H9 (cell line): ENCODE measurements around the gene RTP3. TPM values are rescaled to one million over a fixed set of nuclear protein-coding genes. Genes with fewer than 3 reads are reported as not detected.

ENCODE experiments used
- DNase-seq: peaks from one replicate; pipeline ENCODE4 v3.0.0-alpha.2; 2017
- H2AFZ ChIP-seq: one replicate; pipeline ENCODE4 v1.6.1; 2013; ENCODE audit warnings: mild to moderate bottlenecking, low read length, control low read depth, moderate library complexity
- H2AK5ac ChIP-seq: 2 replicates; pipeline ENCODE4 v1.6.1; 2013; ENCODE audit warnings: low read length, control low read depth, mixed read lengths; ENCODE audit not compliant: insufficient read length
- H2BK120ac ChIP-seq: one replicate; pipeline ENCODE4 v1.6.1; 2013; ENCODE audit warnings: low read depth, mild to moderate bottlenecking, low read length, control low read depth, inconsistent platforms; ENCODE audit not compliant: poor library complexity, severe bottlenecking
- H2BK12ac ChIP-seq: 2 replicates; pipeline ENCODE4 v1.6.1; 2013; ENCODE audit warnings: low read length, control low read depth, mixed read lengths, low read depth; ENCODE audit not compliant: insufficient read length
- H2BK15ac ChIP-seq: 2 replicates; pipeline ENCODE4 v1.6.1; 2013; ENCODE audit warnings: low read depth, low read length, control low read depth
- H2BK20ac ChIP-seq: one replicate; pipeline ENCODE4 v1.6.1; 2013; ENCODE audit warnings: low read depth, mild to moderate bottlenecking, low read length, control low read depth, inconsistent platforms; ENCODE audit not compliant: poor library complexity, severe bottlenecking
- H2BK5ac ChIP-seq: 2 replicates; pipeline ENCODE4 v1.6.1; 2013; ENCODE audit warnings: low read length, control low read depth, mixed read lengths; ENCODE audit not compliant: insufficient read length
- H3K14ac ChIP-seq: 2 replicates; pipeline ENCODE4 v1.6.1; 2013; ENCODE audit warnings: low read length, control low read depth; ENCODE audit not compliant: insufficient read depth
- H3K18ac ChIP-seq: 2 replicates; pipeline ENCODE4 v1.6.1; 2013; ENCODE audit warnings: low read depth, mild to moderate bottlenecking, mixed read lengths, low read length, control low read depth; ENCODE audit not compliant: insufficient read length
- H3K23ac ChIP-seq: 2 replicates; pipeline ENCODE4 v1.6.1; 2013; ENCODE audit warnings: low read length, control low read depth, mixed read lengths, low read depth; ENCODE audit not compliant: insufficient read length
- H3K23me2 ChIP-seq: 2 replicates; pipeline ENCODE4 v1.6.1; 2013; ENCODE audit warnings: low read depth, mild to moderate bottlenecking, mixed read lengths, low read length, control low read depth; ENCODE audit not compliant: insufficient read length, poor library complexity, severe bottlenecking
- H3K27ac ChIP-seq: 2 replicates; pipeline ENCODE4 v1.5.1; 2013; ENCODE audit warnings: low read length, control low read depth, mixed read lengths, low read depth; ENCODE audit not compliant: insufficient read length
- H3K27me3 ChIP-seq: 2 replicates; pipeline ENCODE4 v1.6.1; 2013; ENCODE audit warnings: low read length, control low read depth, inconsistent platforms; ENCODE audit not compliant: insufficient read depth
- H3K4ac ChIP-seq: 2 replicates; pipeline ENCODE4 v1.6.1; 2013; ENCODE audit warnings: low read depth, mild to moderate bottlenecking, control low read depth, inconsistent platforms, low read length, moderate library complexity
- H3K4me1 ChIP-seq: 2 replicates; pipeline ENCODE4 v1.6.1; 2013; ENCODE audit warnings: low read length, control low read depth, inconsistent platforms; ENCODE audit not compliant: insufficient read depth
- H3K4me2 ChIP-seq: 2 replicates; pipeline ENCODE4 v1.6.1; 2013; ENCODE audit warnings: low read length, control low read depth, mixed read lengths; ENCODE audit not compliant: insufficient read length, insufficient read depth
- H3K56ac ChIP-seq: 2 replicates; pipeline ENCODE4 v1.6.1; 2013; ENCODE audit warnings: low read depth, mild to moderate bottlenecking, mixed read lengths, low read length, control low read depth; ENCODE audit not compliant: insufficient read length
- H3K79me1 ChIP-seq: 2 replicates; pipeline ENCODE4 v1.6.1; 2013; ENCODE audit warnings: low read depth, mild to moderate bottlenecking, moderate library complexity, low read length, control low read depth, inconsistent platforms; ENCODE audit not compliant: insufficient read depth, poor library complexity, severe bottlenecking
- H3K79me2 ChIP-seq: 2 replicates; pipeline ENCODE4 v1.6.1; 2013; ENCODE audit warnings: low read length, control low read depth, inconsistent platforms; ENCODE audit not compliant: insufficient read depth
- H3K9ac ChIP-seq: 2 replicates; pipeline ENCODE4 v1.6.1; 2013; ENCODE audit warnings: low read length, control low read depth, mixed read lengths; ENCODE audit not compliant: insufficient read length; ENCODE audit errors: extremely low read depth
- H3K9me3 ChIP-seq: one replicate; pipeline ENCODE4 v1.6.1; 2013; ENCODE audit warnings: low read depth, low read length, inconsistent platforms; ENCODE audit not compliant: control insufficient read depth
- H3T11ph ChIP-seq: one replicate; pipeline ENCODE4 v1.6.1; 2013; ENCODE audit warnings: mild to moderate bottlenecking, low read length, control low read depth, inconsistent platforms
- H4K20me1 ChIP-seq: one replicate; pipeline ENCODE4 v1.6.1; 2013; ENCODE audit not compliant: control insufficient read depth, insufficient read length, insufficient read depth
- H4K5ac ChIP-seq: 2 replicates; pipeline ENCODE4 v1.6.1; 2013; ENCODE audit warnings: low read depth, mild to moderate bottlenecking, mixed read lengths, low read length, control low read depth; ENCODE audit not compliant: insufficient read length
- H4K8ac ChIP-seq: replicated peaks from 2 replicates; pipeline ENCODE4 v1.6.1; 2013; ENCODE audit warnings: low read length, control low read depth, mixed read lengths, low read depth; ENCODE audit not compliant: insufficient read length
- H4K91ac ChIP-seq: 2 replicates; pipeline ENCODE4 v1.6.1; 2013; ENCODE audit warnings: low read depth, mild to moderate bottlenecking, moderate library complexity, mixed read lengths, low read length, control low read depth; ENCODE audit not compliant: insufficient read length
- H3K27ac Mint-ChIP-seq, 3 experiments: 2 replicates in 2 of 3; 3 replicates in 1 of 3; pipeline ENCODE4 v1.8.0; 2020 to 2021; ENCODE audit warnings: mixed read lengths in 3 of 3, mild to moderate bottlenecking in 1 of 3, moderate library complexity in 1 of 3
- H3K27me3 Mint-ChIP-seq: 2 replicates; pipeline ENCODE4 v1.8.0; 2021; ENCODE audit warnings: low read depth, mild to moderate bottlenecking, moderate library complexity, mixed read lengths
- H3K36me3 Mint-ChIP-seq, 3 experiments: 2 replicates in 2 of 3; 3 replicates in 1 of 3; pipeline ENCODE4 v1.8.0; 2020 to 2021; ENCODE audit warnings: low read depth in 3 of 3, mixed read lengths in 3 of 3; ENCODE audit not compliant: insufficient read depth in 1 of 3
- H3K4me1 Mint-ChIP-seq, 2 experiments: 2 replicates each; pipeline ENCODE4 v1.8.0; 2020; ENCODE audit warnings: mixed read lengths in 2 of 2
- H3K4me3 Mint-ChIP-seq, 2 experiments: 2 replicates in 1 of 2; 3 replicates in 1 of 2; pipeline ENCODE4 v1.8.0; 2020 to 2021; ENCODE audit warnings: mild to moderate bottlenecking in 2 of 2, mixed read lengths in 2 of 2, moderate library complexity in 1 of 2
- H3K9me3 Mint-ChIP-seq, 2 experiments: 2 replicates in 1 of 2; 3 replicates in 1 of 2; pipeline ENCODE4 v1.8.0; 2020; ENCODE audit warnings: mild to moderate bottlenecking in 2 of 2, mixed read lengths in 2 of 2, moderate library complexity in 1 of 2
- CTCF ChIP-seq: fragments of 200-600 bp; sonication (generic); conservative IDR thresholded peaks from 3 replicates; pipeline ENCODE4 v1.8.0; 2021; ENCODE audit warnings: antibody characterized with exemption, mild to moderate bottlenecking
- WGBS: extraction: QIAGEN DNeasy Blood & Tissue Kit; methylation state at CpG from one replicate; pipeline ENCODE4 v1.1.7; 2013; ENCODE audit warnings: missing lambda C conversion rate, low lambda C conversion rate, mixed read lengths; ENCODE audit not compliant: insufficient read length; ENCODE audit errors: extremely low coverage; 5-methylcytosine and 5-hydroxymethylcytosine counted together
- total RNA-seq: library from RNA; stranded (reverse); gene quantifications from 2 replicates; pipeline ENCODE4 v1.2.1, GENCODE V29; 2021

The RTP3 gene
- total RNA-seq, 1 experiment from 2014 or later, result not detected

- no peaks in the 10 kb centered on the region for H3K79me1 ChIP-seq
- H4K20me1 ChIP-seq, result no peaks in the 10 kb centered on the region
- H4K91ac ChIP-seq, result no peak overlapping the region
- no peak overlapping the region for H3K18ac ChIP-seq
- H2BK5ac ChIP-seq, result no peak overlapping the region
- no peak overlapping the region for H3T11ph ChIP-seq
- no peak overlapping the region for H2AK5ac ChIP-seq
- H3K4me1 Mint-ChIP-seq, result peaks cover 12 to 13% of the 10 kb centered on the region in 2 experiments
- no peaks in the 10 kb centered on the region for H3K79me2 ChIP-seq
- H3K4me1 ChIP-seq, result peaks cover 4% of the 10 kb centered on the region; the same call in 1 of the 2 replicates
- H3K14ac ChIP-seq, result no peak overlapping the region
- no CpG with 5 or more reads among the region's 1 CpG for WGBS
- peaks cover 0 to 8% (median 2%) of the 10 kb centered on the region in 3 experiments; a peak in 2 of 7 replicates for H3K36me3 Mint-ChIP-seq
- no peak for TF ChIP-seq CTCF
- no peaks in the 10 kb centered on the region for H3K27me3 Mint-ChIP-seq
- no peak overlapping the region for H2AFZ ChIP-seq
- H4K5ac ChIP-seq, result no peak overlapping the region
- DNase-seq, result no peak
- no peak overlapping the region for H3K4ac ChIP-seq
- no peak overlapping the region for H3K9ac ChIP-seq
- H3K23me2 ChIP-seq, result no peaks in the 10 kb centered on the region
- H4K8ac ChIP-seq, result no peak overlapping the region
- H3K56ac ChIP-seq, result no peak overlapping the region
- H3K23ac ChIP-seq, result no peak overlapping the region
- H3K9me3 ChIP-seq, result no peaks in the 10 kb centered on the region
- no peak overlapping the region for H3K4me3 Mint-ChIP-seq
- no peak overlapping the region for H2BK120ac ChIP-seq
- no peaks in the 10 kb centered on the region for H3K9me3 Mint-ChIP-seq
- H3K4me2 ChIP-seq, result no peak overlapping the region
- H3K27me3 ChIP-seq, result no peaks in the 10 kb centered on the region
- H2BK12ac ChIP-seq, result no peak overlapping the region
- no peak overlapping the region for H2BK15ac ChIP-seq
- H3K27ac Mint-ChIP-seq, result no peak overlapping the region
- no peak overlapping the region for H3K27ac ChIP-seq
- no peak overlapping the region for H2BK20ac ChIP-seq
Observed at GRCh38 chr3:46537316-46537715, 39.5 kb downstream of the RTP3 start.
